ENCODE measurements around the gene AGBL4.

AGBL4 gene

DNA sequence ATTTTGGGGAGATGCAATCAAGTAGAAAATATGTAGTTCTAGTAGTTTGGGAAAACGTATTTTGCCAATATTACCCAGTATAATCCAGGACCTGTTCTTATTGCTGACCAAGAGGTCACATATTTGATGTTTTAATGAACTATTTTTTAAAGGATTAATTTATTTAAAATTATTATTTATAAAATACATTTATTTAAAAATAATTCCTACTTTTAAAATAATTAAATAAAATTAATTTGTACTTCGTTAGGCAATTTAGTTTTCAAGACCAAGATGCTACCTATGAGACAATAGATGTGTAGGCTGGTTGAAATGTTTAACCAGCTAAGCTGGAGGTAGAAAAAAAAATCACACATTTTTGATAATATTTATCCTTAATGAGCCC, 1106.7 kb downstream of the AGBL4 start:
- TF ChIP-seq CTCF (conservative IDR thresholded peaks at IDR 0.05; ENCODE audit: low read depth): no peak
- H3K27ac ChIP-seq: no peak overlapping the region
- ChIA-PET CTCF (interaction anchor here (0.8 to 0.9 kb wide), 2 partner anchors 9 to 99 kb away, joined by 3 read pairs; no protein-coding TSS in a partner anchor), POLR2A (ENCODE audit: low non-redundant PET) (no interaction called here)
- DNase-seq (ENCODE audit: low spot score): no peak

DNA sequence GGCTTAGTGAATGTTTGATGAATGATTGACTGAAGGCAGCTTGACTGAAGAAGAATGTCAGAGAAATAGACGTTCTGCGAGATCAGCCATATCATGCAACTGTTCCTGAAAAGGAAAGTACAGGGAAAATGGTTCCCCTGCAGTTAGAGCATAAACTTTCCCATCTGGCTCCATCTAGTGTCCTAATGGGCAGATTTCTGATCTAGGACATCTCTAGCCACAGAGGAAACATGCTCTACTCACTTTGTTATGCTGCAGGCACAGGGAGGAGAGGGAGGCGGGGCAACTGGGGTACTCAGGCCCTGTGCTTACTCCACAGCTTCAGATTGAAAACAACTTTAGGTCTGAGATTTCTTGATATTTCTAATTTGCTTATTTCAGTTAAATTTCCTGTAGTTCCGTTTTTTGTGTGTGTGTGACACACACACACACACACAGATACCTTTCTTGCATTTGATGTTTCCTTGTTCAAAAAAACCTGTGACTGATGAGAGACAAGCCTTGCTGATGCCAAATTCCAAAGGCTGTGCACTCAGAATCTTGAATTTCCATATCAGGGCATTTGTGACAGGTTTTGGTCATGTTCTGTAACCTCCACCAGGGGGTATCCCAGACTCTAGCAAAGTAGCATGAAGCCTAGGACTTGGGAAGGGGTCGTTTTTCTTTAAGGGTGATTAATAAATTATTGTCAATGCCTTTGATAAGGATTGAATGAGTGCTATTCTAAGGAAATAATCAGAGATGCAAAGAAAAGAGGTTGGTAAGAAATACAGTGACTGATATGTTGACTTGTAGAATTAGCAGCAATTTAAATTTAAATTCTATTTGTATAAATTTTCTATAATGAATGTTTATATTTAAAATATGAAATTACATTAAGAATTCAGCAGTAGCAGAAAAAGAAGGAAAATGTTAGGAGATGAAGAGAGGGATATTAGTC, 1107.4 kb downstream of the AGBL4 start:
- ChIA-PET POLR2A (ENCODE audit: low non-redundant PET) (no interaction called here), CTCF (interaction anchor here (0.6 to 0.9 kb wide), 5 partner anchors 113 to 1220 kb away, joined by 3 to 4 read pairs (median 3); no protein-coding TSS in a partner anchor)
- peak; percentile 21 for DNase-seq (ENCODE audit: low spot score)
- 0 out of 2 replicates have a peak, but pooled peaks have one; percentile 30 for TF ChIP-seq CTCF (conservative IDR thresholded peaks at IDR 0.05; ENCODE audit: low read depth)
- no peak overlapping the region for H3K27ac ChIP-seq

DNA sequence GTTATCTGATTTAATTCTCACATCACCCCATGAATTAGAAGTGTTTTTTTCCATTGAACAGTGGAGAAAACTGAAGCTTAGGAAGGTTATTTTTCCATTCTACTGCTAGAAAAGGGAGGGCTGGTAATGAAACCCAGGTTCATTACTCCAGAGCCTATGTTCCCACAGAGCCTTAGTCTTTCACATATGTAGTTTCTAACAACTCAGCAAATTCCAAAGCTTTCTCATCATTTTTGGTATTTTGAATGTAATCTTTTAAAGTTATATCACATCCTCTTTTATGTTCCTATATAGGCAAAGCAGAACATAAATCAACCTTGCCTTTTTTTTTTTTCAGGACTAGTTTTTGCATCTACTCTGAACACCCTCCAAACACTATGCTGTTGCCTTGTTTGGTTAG, 1115.1 kb downstream of the AGBL4 start:
- no peak for DNase-seq (ENCODE audit: low spot score)
- no peak overlapping the region for H3K27ac ChIP-seq
- ChIA-PET CTCF (interaction anchor here (0.6 to 0.7 kb wide), 2 partner anchors 188 to 744 kb away, joined by 3 to 8 read pairs; no protein-coding TSS in a partner anchor), POLR2A (ENCODE audit: low non-redundant PET) (no interaction called here)
- TF ChIP-seq CTCF (conservative IDR thresholded peaks at IDR 0.05; ENCODE audit: low read depth): no peak

GRCh38 chr1:48906729-48907128, 1117.0 kb downstream of the AGBL4 start:
- CTCF ChIA-PET: no interaction called here
- H3K27ac ChIP-seq: no peak overlapping the region
- POLR2A ChIA-PET (ENCODE audit: low non-redundant PET): no interaction called here
- no peak for DNase-seq (ENCODE audit: low spot score)
- TF ChIP-seq CTCF (conservative IDR thresholded peaks at IDR 0.05; ENCODE audit: low read depth): no peak

GRCh38 chr1:48906164-48906563, 1117.6 kb downstream of the AGBL4 start:
- no peak overlapping the region for H3K27ac ChIP-seq
- no peak for DNase-seq (ENCODE audit: low spot score)
- POLR2A ChIA-PET (ENCODE audit: low non-redundant PET): no interaction called here
- no peak for TF ChIP-seq CTCF (conservative IDR thresholded peaks at IDR 0.05; ENCODE audit: low read depth)
- CTCF ChIA-PET: interaction anchor here (0.7 kb wide), 1 partner anchor 88 kb away, joined by 3 read pairs; no protein-coding TSS in a partner anchor

DNA sequence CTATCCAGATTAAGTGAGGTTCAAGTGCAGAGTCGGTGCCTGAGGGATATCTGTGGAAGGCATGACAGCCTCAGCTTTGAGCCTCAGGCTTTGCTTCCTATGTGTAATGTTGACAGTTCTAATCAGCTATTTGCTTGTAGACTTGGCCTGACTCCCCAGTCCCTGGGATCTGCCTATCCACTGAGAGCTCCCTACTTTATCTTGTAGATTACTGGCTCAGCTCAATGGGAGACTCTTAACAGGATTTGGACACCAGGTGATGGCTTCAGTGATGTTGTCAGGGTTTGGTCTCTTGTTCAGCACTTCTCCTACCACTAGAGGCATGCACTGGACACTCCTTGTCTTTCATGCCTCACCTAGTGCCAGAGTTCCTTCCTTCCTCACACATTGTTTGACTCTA, 1120.5 kb downstream of the AGBL4 start:
- DNase-seq (ENCODE audit: low spot score): no peak
- no peak overlapping the region for H3K27ac ChIP-seq
- ChIA-PET POLR2A (ENCODE audit: low non-redundant PET) (no interaction called here), CTCF (no interaction called here)
- no peak for TF ChIP-seq CTCF (conservative IDR thresholded peaks at IDR 0.05; ENCODE audit: low read depth)

Measured in RWPE1 (cell line).